Cardiac septum (tissue), 1 donor: Measurements from ENCODE around the gene RBM47. TPM values are rescaled to one million over a fixed set of nuclear protein-coding genes. Genes with fewer than 3 reads are reported as not detected.
"Not testable (repeated sequence)": the region's sequence is repeated elsewhere in the genome, so short reads cannot be mapped to it uniquely, and the experiment has no call there.

ENCODE experiments used
- DNase-seq: peaks from one replicate; pipeline ENCODE4 v3.0.0-alpha.2; 2020; ENCODE audit warnings: low spot score
- intact Hi-C: fragments of 100-400 bp; cut with DNase I; formaldehyde crosslinking; loops from one replicate; pipeline ENCODE4 v1.14.0; 2022
- total RNA-seq: library from RNA; stranded (reverse); fragmentation: NEBNext Ultra II Directional; extraction: Animal tissue kit (Norgen Biotek cat#: 25700); gene quantifications from one replicate; pipeline ENCODE4 v1.2.1, GENCODE V29; 2021
- donor health status: DM: no; HTN: no; CAD: no.

RBM47 gene
- total RNA-seq, 1 donor from 2014 or later = 3.3 TPM

GRCh38 chr4:40571208-40571607 is 58.5 kb downstream of the RBM47 start:
- DNase-seq = no peak
- intact Hi-C loops = no loop called here

DNA sequence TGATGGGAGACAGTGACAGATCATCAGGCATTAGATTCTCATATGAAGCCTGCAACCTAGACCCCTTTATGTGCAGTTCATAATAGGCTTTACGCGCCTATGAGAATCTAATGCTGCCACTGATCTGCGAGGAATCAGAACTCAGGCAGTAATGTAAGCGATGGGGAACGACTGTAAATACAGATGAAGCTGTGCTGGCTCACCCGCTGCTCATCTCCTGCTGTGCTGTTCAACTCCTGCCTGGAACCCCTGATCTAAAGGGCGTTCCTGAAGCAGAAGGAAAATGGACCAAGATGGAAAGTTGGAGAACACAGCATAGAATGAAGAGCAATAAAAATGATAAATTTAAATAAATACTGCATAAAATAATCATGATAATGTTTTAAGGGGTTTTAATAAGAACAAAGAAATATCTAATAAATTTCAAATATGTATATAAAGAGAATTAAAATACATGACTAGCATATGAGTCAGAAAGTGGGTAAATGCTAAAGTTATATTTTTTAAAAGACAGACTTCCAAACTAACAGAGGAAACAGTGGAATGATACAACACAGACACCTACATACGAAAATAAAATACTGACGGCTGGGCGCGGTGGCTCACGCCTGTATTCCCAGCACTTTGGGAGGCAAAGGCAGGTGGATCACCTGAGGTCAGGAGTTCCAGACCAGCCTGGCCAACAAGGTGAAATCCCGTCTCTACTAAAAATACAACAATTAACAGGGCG is 59.2 kb downstream of the RBM47 start:
- no peak for DNase-seq
- intact Hi-C loops = no loop called here

DNA sequence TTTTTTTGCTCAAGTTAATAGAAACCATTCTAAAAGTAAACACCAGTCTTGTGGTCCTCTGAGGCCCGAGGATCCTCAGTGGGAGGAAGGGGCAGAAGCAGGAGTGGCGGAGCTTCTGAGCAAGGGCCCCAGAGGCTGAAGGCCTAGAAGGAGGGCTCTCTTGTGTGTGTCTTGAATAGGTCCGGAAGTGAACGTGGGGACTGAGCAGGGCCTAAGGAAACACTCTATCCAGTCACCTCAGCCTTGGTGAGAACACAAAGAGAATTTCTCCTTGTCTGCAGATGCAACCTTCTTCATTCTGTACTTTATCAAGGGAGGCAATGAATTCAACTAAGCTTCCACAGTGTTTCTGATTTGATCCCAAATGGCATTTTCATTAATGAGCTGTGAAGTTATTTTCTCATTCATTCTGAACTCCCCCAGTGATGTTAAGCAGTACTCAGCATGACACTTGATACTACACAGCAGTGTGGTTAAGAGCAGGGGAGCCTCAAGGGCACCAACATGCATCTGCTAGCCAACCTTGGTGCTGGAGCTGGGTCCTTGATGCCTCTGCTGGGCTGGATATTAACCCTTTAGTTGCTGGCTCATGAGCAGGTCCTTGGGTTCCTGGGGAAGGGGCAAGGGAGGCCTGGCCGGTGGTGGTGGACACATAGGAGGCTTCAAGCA is 64.7 kb downstream of the RBM47 start:
- intact Hi-C loops = no loop called here
- no peak for DNase-seq

GRCh38 chr4:40564004-40564403 is 65.7 kb downstream of the RBM47 start:
- peak; percentile 84 for DNase-seq
- intact Hi-C loops = no loop called here

GRCh38 chr4:40563401-40563800 is 66.3 kb downstream of the RBM47 start:
- intact Hi-C loops = no loop called here
- DNase-seq = no peak

DNA sequence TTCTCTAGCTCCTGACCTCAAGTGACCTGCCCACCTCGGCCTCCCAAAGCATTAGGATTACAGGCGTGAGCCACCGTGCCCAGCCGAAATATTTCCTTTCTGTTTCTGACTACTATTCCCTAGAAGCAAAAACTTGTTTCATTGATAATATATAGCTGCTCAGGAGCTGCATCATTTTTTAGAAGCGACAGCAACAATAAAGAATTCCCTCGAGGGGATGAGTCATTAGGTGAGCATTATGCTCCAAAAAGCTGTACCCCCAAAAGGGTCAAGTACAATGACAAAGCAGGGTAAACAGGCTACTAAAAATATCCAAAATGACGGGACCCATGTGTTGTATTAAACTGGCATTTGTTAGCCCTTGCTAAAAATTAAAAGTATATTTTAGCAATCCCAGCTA is 67.0 kb downstream of the RBM47 start:
- no peak for DNase-seq
- intact Hi-C loops = no loop called here

GRCh38 chr4:40562208-40562607 is 67.5 kb downstream of the RBM47 start:
- no peak for DNase-seq
- intact Hi-C loops = no loop called here

GRCh38 chr4:40561543-40562177 is 68.0 kb downstream of the RBM47 start:
- DNase-seq, intact Hi-C loops: not testable (repeated sequence)

DNA sequence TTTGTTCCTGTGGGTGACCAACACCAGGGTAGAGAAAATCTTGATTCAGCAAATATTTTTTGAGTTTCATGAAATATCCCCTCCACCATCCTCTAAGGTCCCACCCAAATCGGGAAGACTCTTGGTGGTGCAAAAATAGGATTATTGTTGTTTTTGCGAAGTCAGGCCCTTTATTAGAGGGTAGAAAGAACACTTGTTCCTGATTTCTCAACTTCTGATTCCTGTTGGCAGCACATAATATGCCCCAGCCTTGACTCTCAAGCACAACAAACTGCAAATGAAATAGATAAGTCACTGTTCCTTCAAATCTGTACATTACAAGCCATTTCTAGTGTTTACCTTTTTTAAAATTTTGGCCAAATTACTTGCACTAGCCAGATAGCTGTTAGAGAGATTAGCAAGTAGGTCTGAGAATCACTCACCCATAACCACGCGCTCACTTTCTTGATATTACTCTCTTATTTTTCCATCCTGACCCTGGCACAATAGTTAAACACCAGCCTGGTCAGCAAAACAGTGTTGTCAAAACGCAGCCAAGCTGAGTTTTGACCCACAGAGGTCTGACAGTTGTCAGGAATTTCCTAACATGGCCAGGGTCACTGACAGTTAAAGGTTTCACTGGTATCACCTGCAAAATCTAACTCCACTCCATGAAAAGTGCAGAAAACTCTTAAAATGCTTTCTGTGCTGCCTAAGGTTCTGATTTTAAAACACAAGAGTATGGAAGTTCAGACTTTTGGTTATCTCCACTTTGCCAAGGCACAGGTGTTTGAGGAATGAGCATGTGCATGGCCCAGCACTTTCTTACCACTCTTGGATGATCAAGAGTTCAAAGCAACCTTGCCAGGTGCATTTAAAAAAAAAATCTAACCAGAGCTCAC is 69.8 kb downstream of the RBM47 start:
- intact Hi-C loops = no loop called here
- no peak for DNase-seq

GRCh38 chr4:40557736-40558135 is 71.9 kb downstream of the RBM47 start:
- intact Hi-C loops = no loop called here
- DNase-seq = no peak

- no peak for DNase-seq
- intact Hi-C loops = no loop called here
These were observed 74.3 kb downstream of the RBM47 start for GRCh38 chr4:40555176-40555900.

GRCh38 chr4:40554641-40555040 is 75.0 kb downstream of the RBM47 start:
- intact Hi-C loops, DNase-seq: not testable (repeated sequence)

GRCh38 chr4:40553995-40554394 is 75.7 kb downstream of the RBM47 start:
- intact Hi-C loops = no loop called here
- no peak for DNase-seq

DNA sequence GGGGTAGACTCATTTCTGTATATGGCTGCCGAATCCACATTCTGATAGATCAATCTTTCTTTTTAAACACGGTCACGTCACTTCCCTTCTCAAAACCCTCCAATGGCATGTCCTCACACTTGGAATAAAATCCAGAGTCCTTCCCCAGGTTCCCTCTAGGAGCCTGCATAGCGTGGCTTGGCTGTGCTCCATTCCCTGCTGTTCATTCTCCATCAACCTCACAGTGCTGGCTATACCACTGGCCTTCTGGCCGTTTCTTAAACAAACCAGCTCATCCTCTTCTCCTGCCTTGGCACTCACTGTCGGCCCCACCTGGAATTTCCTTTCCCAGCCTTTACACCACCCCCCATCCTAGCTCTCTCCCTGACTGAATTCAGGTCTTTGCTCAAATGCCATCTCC is 77.1 kb downstream of the RBM47 start:
- no peak for DNase-seq
- intact Hi-C loops = no loop called here

- intact Hi-C loops, DNase-seq: not testable (repeated sequence)
These were observed 78.0 kb downstream of the RBM47 start for GRCh38 chr4:40551568-40552136.

DNA sequence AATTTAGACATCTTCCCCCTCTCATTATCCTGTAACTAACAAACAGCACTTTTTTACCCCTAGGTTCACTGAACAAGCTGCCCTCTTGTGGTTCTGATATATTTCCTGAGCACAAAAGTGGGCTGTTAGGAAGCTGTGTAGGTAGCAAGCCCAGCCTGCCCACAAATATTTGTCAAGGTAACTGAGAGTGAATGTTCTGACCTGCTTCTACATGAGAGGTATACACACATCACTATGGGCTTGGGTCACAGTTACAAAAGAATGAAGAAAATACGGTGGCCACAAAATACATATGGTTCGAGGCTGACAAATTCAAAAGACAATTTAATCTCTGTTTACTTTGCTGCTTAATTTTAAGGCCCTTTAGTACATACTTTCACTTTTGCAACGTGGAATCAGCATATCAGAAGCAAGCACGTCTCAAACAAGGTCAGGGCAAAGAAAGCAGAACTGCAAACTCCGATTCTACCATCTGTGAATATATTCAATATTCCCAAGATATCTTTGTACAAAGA is 78.7 kb downstream of the RBM47 start:
- intact Hi-C loops = no loop called here
- DNase-seq = no peak

GRCh38 chr4:40550196-40550595 is 79.5 kb downstream of the RBM47 start:
- no peak for DNase-seq
- intact Hi-C loops = no loop called here

DNA sequence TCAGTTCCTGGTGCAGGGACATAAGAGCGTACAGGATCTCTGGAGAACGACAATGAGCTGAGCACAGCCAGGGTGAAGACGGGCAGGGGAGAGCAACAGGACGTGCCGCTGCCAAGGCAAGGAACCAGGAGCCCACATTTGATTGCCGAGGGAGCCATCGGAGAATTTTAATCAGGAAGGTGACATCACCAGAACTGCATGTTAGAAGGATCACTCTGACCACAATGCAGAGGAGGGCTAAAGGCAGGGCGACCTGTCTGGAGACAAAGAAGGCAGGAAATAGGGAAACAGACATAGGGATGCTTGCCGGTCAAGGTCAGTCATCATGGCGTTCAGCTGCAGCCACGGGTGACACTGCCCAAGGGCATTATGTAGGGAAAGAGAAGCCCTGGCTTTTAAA is 81.4 kb downstream of the RBM47 start:
- intact Hi-C loops = no loop called here
- no peak for DNase-seq

DNA sequence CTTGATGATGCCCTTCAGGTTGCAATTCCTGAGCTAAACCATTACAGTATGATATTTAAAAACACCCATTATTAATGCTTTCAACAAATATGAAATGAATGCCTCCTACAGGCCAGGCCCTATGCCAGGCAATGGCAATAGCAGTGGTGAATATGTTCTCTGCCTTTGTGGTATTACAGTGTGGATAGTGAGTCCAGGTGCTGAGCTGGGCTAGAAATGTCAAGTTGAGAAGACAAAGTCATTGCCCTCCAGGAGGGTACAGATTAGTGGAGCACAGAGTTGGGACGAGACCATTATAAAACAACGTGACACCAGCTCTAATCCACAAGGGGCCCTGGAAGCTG is 81.9 kb downstream of the RBM47 start:
- intact Hi-C loops = no loop called here
- DNase-seq = no peak
